ENCODE results near the gene NTHL1.

- TF ChIP-seq POLR2A (IDR thresholded peaks at IDR 0.05) (no peak), CTCF (IDR thresholded peaks at IDR 0.05) (no peak)
Observed at GRCh38 chr16:2009164-2009711, 38.4 kb downstream of the NTHL1 start.
